Ovary (tissue), 9 donors: ENCODE results near the gene NKX6-2. TPM values are rescaled to one million over a fixed set of nuclear protein-coding genes. Genes with fewer than 3 reads are reported as not detected.
A peak's percentile ranks its signal among the peaks of the same experiment; 100 is the strongest.

Source experiments
- DNase-seq, 5 donors: peaks; one replicate each; pipeline ENCODE4 v3.0.0-alpha.2; 2019 to 2020
- H3K27ac ChIP-seq, 2 donors: fragments of 200-600 bp; one replicate each; pipeline versions ENCODE4 v1.5.1 to v1.8.0; 2019 to 2022
- H3K27me3 ChIP-seq: fragments of 200-600 bp; one replicate; pipeline ENCODE4 v1.8.0; 2022
- H3K36me3 ChIP-seq: fragments of 200-600 bp; sonication (generic); one replicate; pipeline ENCODE4 v1.5.1; 2019
- H3K4me1 ChIP-seq: one replicate; pipeline ENCODE4 v1.8.1; 2013; ENCODE audit warnings: mild to moderate bottlenecking, moderate library complexity; ENCODE audit not compliant: insufficient read depth
- H3K4me3 ChIP-seq: fragments of 200-600 bp; sonication (generic); one replicate; pipeline ENCODE4 v1.5.1; 2017
- H3K9me3 ChIP-seq, 2 donors: fragments of 200-600 bp in 1 of 2; sonication (generic) in 1 of 2; one replicate each; pipeline versions ENCODE4 v1.5.1 to v1.8.1; 2013 to 2019; ENCODE audit warnings: mild to moderate bottlenecking in 1 of 2, moderate library complexity in 1 of 2
- EP300 ChIP-seq: sonication (generic); formaldehyde crosslinking; IDR thresholded peaks from one replicate; pipeline ENCODE4 v1.6.1; 2017; ENCODE audit warnings: antibody characterized with exemption
- POLR2A ChIP-seq: fragments of 450-650 bp; IDR thresholded peaks from one replicate; pipeline ENCODE4 v1.6.1; 2017; ENCODE audit warnings: antibody characterized with exemption, mild to moderate bottlenecking, moderate library complexity
- WGBS, 3 donors: extraction: QIAGEN DNeasy Blood & Tissue Kit in 1 of 3; methylation state at CpG; one replicate each; pipeline versions ENCODE4 v1.1.5 to v1.1.7; 2013 to 2017; 5-methylcytosine and 5-hydroxymethylcytosine counted together
- intact Hi-C, 4 donors: fragments of 100-400 bp; cut with DNase I; formaldehyde crosslinking; loops; one replicate each; pipeline versions ENCODE4 v1.11.0 to v1.15.1; 2022 to 2023
- polyA plus RNA-seq, 2 donors: library from polyadenylated mRNA; stranded (reverse); fragments of 200-250 nt in 1 of 2; fragments of 350-450 nt in 1 of 2; fragmentation: Illumina TruSeq in 1 of 2; extraction: RNeasy Lipid Tissue Mini Kit (QIAGEN cat#74804) in 1 of 2; gene quantifications; one replicate each; pipeline ENCODE4 v1.2.3, GENCODE V29; 2013 to 2014
- total RNA-seq, 7 donors: library from RNA; depleted of rRNA in 2 of 7; stranded (reverse); fragments of >200 nt in 2 of 7; fragmentation: NEBNext Ultra II Directional in 3 of 7; extraction: Animal tissue kit (Norgen Biotek cat#: 25700) in 3 of 7; gene quantifications; one replicate each; pipeline versions ENCODE4 v1.1.0 to v1.2.4, GENCODE V29; 2016 to 2023
- TF ChIP-seq, protein P1 (sequence below), 3 donors: fragments of 450-650 bp in 2 of 3; fragments of 200-600 bp in 1 of 3; IDR thresholded peaks; one replicate each; pipeline versions ENCODE4 v1.5.1 to v1.8.0; 2016 to 2022; ENCODE audit warnings: antibody characterized with exemption in 3 of 3, mild to moderate bottlenecking in 1 of 3
- donor health status: DM: no; HTN: no; CAD: no; lungs with moderate emphysema.
- donor health status: DM: no; HTN: no; CAD: no.
- donor health status: Bipolar disorder and iron deficiency.
- donor health status: DM: yes; HTN: yes; CAD: no.
- donor health status: DM: no; HTN: no; CAD: no.
- donor health status: DM: yes; HTN: yes; CAD: no.

NKX6-2 gene
- total and polyA plus RNA-seq, 9 donors: not detected

- H3K27me3 ChIP-seq: no peaks in the 10 kb centered on the region
- no peak for TF ChIP-seq EP300
- no peak for TF ChIP-seq POLR2A
- TF ChIP-seq, protein P1, sequence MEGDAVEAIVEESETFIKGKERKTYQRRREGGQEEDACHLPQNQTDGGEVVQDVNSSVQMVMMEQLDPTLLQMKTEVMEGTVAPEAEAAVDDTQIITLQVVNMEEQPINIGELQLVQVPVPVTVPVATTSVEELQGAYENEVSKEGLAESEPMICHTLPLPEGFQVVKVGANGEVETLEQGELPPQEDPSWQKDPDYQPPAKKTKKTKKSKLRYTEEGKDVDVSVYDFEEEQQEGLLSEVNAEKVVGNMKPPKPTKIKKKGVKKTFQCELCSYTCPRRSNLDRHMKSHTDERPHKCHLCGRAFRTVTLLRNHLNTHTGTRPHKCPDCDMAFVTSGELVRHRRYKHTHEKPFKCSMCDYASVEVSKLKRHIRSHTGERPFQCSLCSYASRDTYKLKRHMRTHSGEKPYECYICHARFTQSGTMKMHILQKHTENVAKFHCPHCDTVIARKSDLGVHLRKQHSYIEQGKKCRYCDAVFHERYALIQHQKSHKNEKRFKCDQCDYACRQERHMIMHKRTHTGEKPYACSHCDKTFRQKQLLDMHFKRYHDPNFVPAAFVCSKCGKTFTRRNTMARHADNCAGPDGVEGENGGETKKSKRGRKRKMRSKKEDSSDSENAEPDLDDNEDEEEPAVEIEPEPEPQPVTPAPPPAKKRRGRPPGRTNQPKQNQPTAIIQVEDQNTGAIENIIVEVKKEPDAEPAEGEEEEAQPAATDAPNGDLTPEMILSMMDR (IDR thresholded peaks at IDR 0.05): no peak
- intact Hi-C loops: loop anchor here in 2 of 4 donors (10.0 kb wide), 1 partner anchor 291 kb away; no protein-coding TSS in a partner anchor
- no peak overlapping the region for H3K27ac ChIP-seq
- peak in 1 of 5 donors; percentile 17 for DNase-seq
- no peaks in the 10 kb centered on the region for H3K4me1 ChIP-seq
- WGBS, 3 donors: 39 to 51% (median 42%) methylated on average over 29 of the region's 29 CpGs
- no peaks in the 10 kb centered on the region for H3K9me3 ChIP-seq
- no peak overlapping the region for H3K4me3 ChIP-seq
- no peaks in the 10 kb centered on the region for H3K36me3 ChIP-seq
Measured at GRCh38 chr10:132833421-132834111, 47.6 kb upstream of the NKX6-2 start.

DNA sequence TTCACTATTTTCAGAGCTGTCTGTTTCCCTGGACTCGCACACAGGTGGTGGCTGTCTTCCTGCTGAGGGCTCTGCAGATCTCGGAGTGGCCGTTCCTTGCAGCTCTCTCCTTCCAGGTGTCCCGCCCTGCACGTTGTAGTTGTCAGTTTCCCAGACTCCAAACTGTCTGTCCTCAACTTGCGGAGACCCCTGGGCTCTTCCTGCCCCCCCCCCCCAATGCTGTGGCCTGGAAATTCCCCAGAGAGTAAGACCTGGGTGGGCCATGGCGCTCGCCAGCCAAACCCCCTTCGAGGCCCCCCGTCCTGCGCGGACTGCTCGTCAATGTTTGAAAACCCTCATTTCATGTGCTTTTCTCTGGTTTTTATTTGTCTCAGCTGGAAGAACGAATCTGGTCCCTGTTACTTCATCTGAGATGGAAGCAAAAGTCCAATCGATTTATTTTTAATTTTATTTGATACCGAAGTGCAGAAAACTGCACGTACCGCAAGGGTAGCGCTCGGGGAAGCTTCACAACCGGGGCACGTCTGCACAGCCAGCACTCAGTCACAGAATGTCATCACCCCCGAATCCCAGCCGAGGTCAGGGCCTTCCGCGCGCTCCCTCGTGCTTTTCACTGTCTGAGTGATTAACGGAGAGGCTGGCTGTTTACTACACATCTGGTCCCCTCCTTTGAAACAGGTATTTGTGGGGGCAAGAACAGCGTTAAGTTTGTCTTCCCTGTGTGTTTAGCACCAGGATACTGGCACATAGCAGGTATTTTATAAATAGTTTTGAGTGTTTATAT is 46.4 kb upstream of the NKX6-2 start:
- 20 to 31% (median 22%) methylated on average over 30 of the region's 30 CpGs for WGBS, 3 donors
- intact Hi-C loops: loop anchor here in 2 of 4 donors (10.0 kb wide), 1 partner anchor 292 kb away; no protein-coding TSS in a partner anchor
- no peaks in the 10 kb centered on the region for H3K27me3 ChIP-seq

DNA sequence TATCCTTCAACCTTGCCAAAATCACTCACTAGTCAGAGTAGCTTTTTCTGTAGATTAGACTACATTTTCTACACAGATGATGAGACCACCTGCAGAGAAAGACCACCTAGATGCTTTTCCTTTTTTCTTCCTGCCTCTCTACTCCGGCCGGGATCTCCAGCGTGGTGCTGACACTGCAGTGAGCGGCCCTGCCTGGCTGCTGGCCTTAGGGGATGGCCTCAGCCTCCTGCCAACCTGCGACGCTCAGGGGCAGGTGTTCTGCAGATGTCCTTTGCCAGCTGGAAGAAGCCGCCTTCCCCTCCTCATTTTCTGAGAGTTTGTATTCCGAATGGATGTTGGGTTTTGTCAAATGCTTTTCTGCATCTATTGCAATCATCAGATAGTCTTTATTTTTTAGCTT is 43.5 kb upstream of the NKX6-2 start:
- H3K9me3 ChIP-seq: no peaks in the 10 kb centered on the region
- WGBS, 3 donors: 47 to 65% (median 56%) methylated on average over 8 of the region's 8 CpGs
- H3K36me3 ChIP-seq: no peaks in the 10 kb centered on the region
- no peak overlapping the region for H3K4me3 ChIP-seq
- intact Hi-C loops: no loop called here
- DNase-seq: no peak
- no peaks in the 10 kb centered on the region for H3K4me1 ChIP-seq
- no peaks in the 10 kb centered on the region for H3K27me3 ChIP-seq
- H3K27ac ChIP-seq: no peak overlapping the region
- TF ChIP-seq, protein P1 (IDR thresholded peaks at IDR 0.05): no peak
- TF ChIP-seq EP300 (no peak), POLR2A (no peak)

More for the DNA sequence above, 46.4 kb upstream of the NKX6-2 start:
- peak in 1 of 5 donors; percentile 6 for DNase-seq
- TF ChIP-seq POLR2A: no peak
- no peak for TF ChIP-seq EP300
- TF ChIP-seq, protein P1 (IDR thresholded peaks at IDR 0.05): no peak
- Histone ChIP-seq H3K36me3 (no peaks in the 10 kb centered on the region), H3K4me3 (no peak overlapping the region), H3K27ac (no peak overlapping the region), H3K9me3 (no peaks in the 10 kb centered on the region), H3K4me1 (no peaks in the 10 kb centered on the region)

DNA sequence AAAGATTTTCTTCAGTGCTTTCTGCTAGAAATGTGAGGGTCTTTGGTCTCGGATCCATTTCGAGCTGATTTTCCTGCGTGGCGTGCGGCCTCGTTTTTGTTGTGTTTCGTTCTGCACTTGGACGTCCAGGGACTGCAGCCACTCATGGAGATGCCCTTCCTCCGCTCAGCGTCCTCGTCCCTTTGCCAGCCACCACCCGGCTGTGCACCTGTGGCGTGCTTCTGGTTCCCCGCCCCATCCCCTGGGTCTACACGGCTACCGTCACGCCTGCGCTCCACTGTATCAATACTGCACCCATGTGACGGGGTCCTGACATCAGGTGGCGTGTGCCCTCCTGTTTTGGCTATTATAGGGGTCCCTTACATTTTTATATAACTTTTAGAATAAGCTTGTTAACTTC is 42.7 kb upstream of the NKX6-2 start:
- 91 to 93% (median 91%) methylated on average over 20 of the region's 20 CpGs for WGBS, 3 donors
- no peaks in the 10 kb centered on the region for H3K4me1 ChIP-seq
- DNase-seq: peak in 1 of 5 donors; percentile 9
- H3K27me3 ChIP-seq: no peaks in the 10 kb centered on the region
- no peaks in the 10 kb centered on the region for H3K9me3 ChIP-seq
- TF ChIP-seq EP300 (no peak), POLR2A (no peak)
- TF ChIP-seq, protein P1 (IDR thresholded peaks at IDR 0.05): no peak
- H3K27ac ChIP-seq: no peak overlapping the region
- H3K36me3 ChIP-seq: no peaks in the 10 kb centered on the region
- intact Hi-C loops: no loop called here
- H3K4me3 ChIP-seq: no peak overlapping the region
